SU-DHL-6 (cell line): ENCODE measurements around the gene PEX10.

ENCODE experiments used
- EZH2phosphoT487 ChIP-seq: fragments of 200-600 bp; sonication (generic), shearing (Covaris generic); conservative IDR thresholded peaks from 2 replicates; pipeline ENCODE4 v1.6.1; 2018; ENCODE audit warnings: mild to moderate bottlenecking, antibody characterized with exemption, low read length, moderate library complexity, mixed read lengths
- TF ChIP-seq, protein P1 (sequence below): fragments of 200-600 bp; sonication (generic); IDR thresholded peaks from one replicate; pipeline ENCODE4 v1.5.1; 2017; ENCODE audit warnings: antibody characterized with exemption, mild to moderate bottlenecking, low read length, moderate library complexity; ENCODE audit not compliant: insufficient read depth, poor library complexity, severe bottlenecking

DNA sequence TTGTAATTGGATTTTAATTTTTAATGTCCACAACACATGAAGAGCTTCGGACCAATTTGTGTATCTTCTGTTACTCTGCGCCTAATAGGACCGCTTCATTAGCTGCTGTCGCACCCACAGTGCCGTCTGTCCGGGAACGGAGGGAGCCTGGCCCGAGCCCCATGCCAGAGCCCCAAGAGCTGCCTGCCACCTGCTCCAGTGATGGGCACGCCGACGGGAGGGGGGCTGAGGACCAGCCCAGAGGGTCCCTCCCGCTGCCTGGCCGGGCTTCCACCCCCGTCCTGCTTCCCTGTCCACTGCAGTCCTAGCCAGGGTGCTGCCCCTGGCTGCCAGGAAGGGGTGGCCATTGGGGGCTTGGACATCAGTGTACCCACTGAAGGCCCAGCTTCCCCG, 33.5 kb upstream of the PEX10 start:
- TF ChIP-seq, protein P1, sequence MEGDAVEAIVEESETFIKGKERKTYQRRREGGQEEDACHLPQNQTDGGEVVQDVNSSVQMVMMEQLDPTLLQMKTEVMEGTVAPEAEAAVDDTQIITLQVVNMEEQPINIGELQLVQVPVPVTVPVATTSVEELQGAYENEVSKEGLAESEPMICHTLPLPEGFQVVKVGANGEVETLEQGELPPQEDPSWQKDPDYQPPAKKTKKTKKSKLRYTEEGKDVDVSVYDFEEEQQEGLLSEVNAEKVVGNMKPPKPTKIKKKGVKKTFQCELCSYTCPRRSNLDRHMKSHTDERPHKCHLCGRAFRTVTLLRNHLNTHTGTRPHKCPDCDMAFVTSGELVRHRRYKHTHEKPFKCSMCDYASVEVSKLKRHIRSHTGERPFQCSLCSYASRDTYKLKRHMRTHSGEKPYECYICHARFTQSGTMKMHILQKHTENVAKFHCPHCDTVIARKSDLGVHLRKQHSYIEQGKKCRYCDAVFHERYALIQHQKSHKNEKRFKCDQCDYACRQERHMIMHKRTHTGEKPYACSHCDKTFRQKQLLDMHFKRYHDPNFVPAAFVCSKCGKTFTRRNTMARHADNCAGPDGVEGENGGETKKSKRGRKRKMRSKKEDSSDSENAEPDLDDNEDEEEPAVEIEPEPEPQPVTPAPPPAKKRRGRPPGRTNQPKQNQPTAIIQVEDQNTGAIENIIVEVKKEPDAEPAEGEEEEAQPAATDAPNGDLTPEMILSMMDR: no peak
- no peak for TF ChIP-seq EZH2phosphoT487
